Measurements from ENCODE around the gene KATNIP.

- TF ChIP-seq EZH2 (IDR thresholded peaks at IDR 0.05; ENCODE audit: low read length, unreplicated experiment), result no peak
- no peak for TF ChIP-seq CTCF (conservative IDR thresholded peaks at IDR 0.05; ENCODE audit: low read depth, low read length)
These were observed 38.1 kb downstream of the KATNIP start for GRCh38 chr16:27588057-27588456.
